ENCODE data around the gene COP1. TPM values are rescaled to one million over a fixed set of nuclear protein-coding genes. Genes with fewer than 3 reads are reported as not detected.

Gene COP1
- total and polyA plus RNA-seq, 2 donors (not counting 3 experiments of a cell fraction or from before 2014, with no cell fraction given) = 16.5 to 40.9 TPM

- POLR2A ChIA-PET = no interaction called here
- H4K20me1 ChIP-seq (replicated peaks; ENCODE audit: control insufficient read depth, extremely low read depth, insufficient read depth, low read length) = peaks cover 26% of the 10 kb centered on the region
Measured at GRCh38 chr1:176199707-176200106, 7.4 kb downstream of the COP1 start.

More at GRCh38 chr1:176199707-176200106, 7.4 kb downstream of the COP1 start:
- TF ChIP-seq JUN (IDR thresholded peaks at IDR 0.05; ENCODE audit: borderline replicate concordance, insufficient read depth, insufficient read length, low read depth) = no peak
- no peak for TF ChIP-seq EZH2 (IDR thresholded peaks at IDR 0.05; ENCODE audit: borderline replicate concordance, low read depth, low read length, severe bottlenecking)
- TF ChIP-seq POLR2A (IDR thresholded peaks at IDR 0.05; ENCODE audit: low read depth, low read length) = no peak
- no peak for TF ChIP-seq POLR2AphosphoS5 (IDR thresholded peaks at IDR 0.05; ENCODE audit: insufficient read depth, low read depth, low read length)
- no peak for TF ChIP-seq MYC (IDR thresholded peaks at IDR 0.05; ENCODE audit: low read depth, low read length)
- TF ChIP-seq GATA2 (IDR thresholded peaks at IDR 0.05; ENCODE audit: insufficient read depth, insufficient read length, low read depth, low read length) = no peak
- no peak for TF ChIP-seq MAX (IDR thresholded peaks at IDR 0.05; ENCODE audit: insufficient read depth, insufficient read length)
- TF ChIP-seq FOS (IDR thresholded peaks at IDR 0.05; ENCODE audit: borderline replicate concordance, insufficient read depth, low read length) = no peak
- TF ChIP-seq CTCF (IDR thresholded peaks at IDR 0.05; ENCODE audit: extremely low read depth in 1 of 2, insufficient read depth in 1 of 2, low read depth in 1 of 2, low read length in 2 of 2) = no peak
- Histone ChIP-seq H3K36me3 (ENCODE audit: control insufficient read depth in 2 of 2, extremely low read depth in 1 of 2, insufficient read depth in 2 of 2, low read length in 2 of 2) (no peaks in the 10 kb centered on the region), H3K27me3 (ENCODE audit: control insufficient read depth in 2 of 2, insufficient read depth in 2 of 2, low read length in 2 of 2) (no peaks in the 10 kb centered on the region), H3K79me2 (ENCODE audit: control insufficient read depth, insufficient read depth, low read length) (peaks cover 97% of the 10 kb centered on the region), H3K4me1 (ENCODE audit: control insufficient read depth, extremely low read depth, insufficient read depth, low read length) (peaks cover 3% of the 10 kb centered on the region), H2AFZ (ENCODE audit: low read depth, low read length) (no peak overlapping the region), H3K9me3 (replicated peaks; ENCODE audit: control insufficient read depth, insufficient read depth, low read length) (no peaks in the 10 kb centered on the region), H3K4me2 (ENCODE audit: insufficient read depth, low read length) (no peak overlapping the region), H3K4me3 (replicated peaks in 1 of 3; ENCODE audit: insufficient read depth in 1 of 3, low read depth in 1 of 3, low read length in 3 of 3) (no peak overlapping the region), H3K9ac (replicated peaks; ENCODE audit: extremely low read depth, insufficient read depth, low read length) (no peak overlapping the region), H3K9me1 (replicated peaks; ENCODE audit: control insufficient read depth, extremely low read depth, insufficient read depth, low read length) (no peaks in the 10 kb centered on the region), H3K27ac (ENCODE audit: insufficient read depth, low read depth, low read length) (no peak overlapping the region)
- dilution Hi-C loops (cut with MboI; ENCODE audit: extremely low pct_ligation_motif_present, low sequenced_read_pairs) = no loop called here
- intact Hi-C loops (cut with micrococcal nuclease) = loop anchor here (10.0 kb wide), 2 partner anchors 685 to 825 kb away; no protein-coding TSS in a partner anchor
- DNase-seq (ENCODE audit: low read depth, low spot score) (no peak), FAIRE-seq (no peak)
- CTCF ChIA-PET = no interaction called here
- no TSS peak for BruUV-seq (replicated peaks)

Measured in endothelial cell of umbilical vein (primary cell).